Stimulated activated CD4-positive, alpha-beta T cell treated with anti-CD3 and anti-CD28 coated beads, TNF-alpha, amount 100 ng/mL, for 48 hours (primary cell): ENCODE measurements around the gene CWC25.
"Not testable (repeated sequence)": the region's sequence is repeated elsewhere in the genome, so short reads cannot be mapped to it uniquely, and the experiment has no call there.

ENCODE experiments used
- DNase-seq, 3 donors: peaks; one replicate each; pipeline ENCODE4 v3.0.0-alpha.2; 2020; ENCODE audit warnings: low read depth in 3 of 3

CWC25 gene

DNA sequence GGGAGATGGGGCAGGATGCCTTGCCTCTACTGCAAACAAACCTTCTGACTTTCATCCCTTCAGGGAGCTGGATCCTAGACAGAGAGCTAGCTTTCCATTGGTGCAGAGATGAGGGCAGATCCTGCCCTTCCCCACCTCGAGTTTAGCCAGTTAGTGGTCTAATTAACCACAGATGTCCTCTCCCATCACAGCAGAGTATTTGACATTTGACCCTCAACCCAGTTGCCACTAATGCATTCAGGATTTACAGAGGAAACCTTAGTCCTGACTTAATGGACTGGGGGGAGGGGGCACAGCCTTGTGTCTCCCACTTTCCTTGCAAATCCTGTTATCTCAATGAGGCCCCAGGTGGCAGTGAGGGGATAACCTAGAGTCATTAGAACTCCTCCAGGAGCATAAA is 35.9 kb downstream of the CWC25 start:
- DNase-seq, result no peak

DNA sequence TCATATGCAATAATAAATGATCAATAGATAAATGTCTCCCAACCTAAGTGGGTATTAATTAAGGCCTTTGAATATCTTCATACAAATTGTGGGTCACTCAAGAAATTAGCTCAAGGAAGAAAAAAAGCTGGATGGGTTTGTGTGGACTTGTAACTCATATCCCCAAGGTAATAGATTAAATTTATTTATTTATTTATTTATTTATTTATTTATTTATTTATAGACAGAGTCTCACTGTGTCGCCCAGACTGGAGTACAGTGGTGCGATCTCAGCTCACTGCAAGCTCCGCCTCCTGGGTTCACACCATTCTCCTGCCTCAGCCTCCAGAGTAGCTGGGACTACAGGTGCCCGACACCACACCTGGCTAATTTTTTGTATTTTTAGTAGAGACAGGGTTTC is 37.1 kb downstream of the CWC25 start:
- not testable (repeated sequence) for DNase-seq

DNA sequence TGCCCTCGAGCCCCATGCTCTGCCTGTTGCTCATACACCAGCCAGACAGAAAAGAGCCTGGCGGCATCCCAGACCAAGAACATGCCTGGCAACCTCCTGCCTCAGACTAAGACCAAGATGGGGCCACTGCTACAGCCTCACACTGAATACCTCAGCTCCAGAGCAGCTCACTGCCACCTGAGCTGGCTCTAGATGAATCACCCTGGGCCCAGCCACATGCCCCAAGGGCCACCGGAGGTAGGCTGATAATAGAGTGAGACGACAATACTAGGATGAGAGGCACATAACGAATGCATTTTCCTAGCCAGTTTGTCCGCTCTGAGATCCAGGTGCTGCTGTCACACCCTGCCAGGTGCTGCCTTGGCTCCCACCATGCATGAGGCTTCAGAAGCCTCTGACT is 38.7 kb downstream of the CWC25 start:
- DNase-seq, result no peak

DNA sequence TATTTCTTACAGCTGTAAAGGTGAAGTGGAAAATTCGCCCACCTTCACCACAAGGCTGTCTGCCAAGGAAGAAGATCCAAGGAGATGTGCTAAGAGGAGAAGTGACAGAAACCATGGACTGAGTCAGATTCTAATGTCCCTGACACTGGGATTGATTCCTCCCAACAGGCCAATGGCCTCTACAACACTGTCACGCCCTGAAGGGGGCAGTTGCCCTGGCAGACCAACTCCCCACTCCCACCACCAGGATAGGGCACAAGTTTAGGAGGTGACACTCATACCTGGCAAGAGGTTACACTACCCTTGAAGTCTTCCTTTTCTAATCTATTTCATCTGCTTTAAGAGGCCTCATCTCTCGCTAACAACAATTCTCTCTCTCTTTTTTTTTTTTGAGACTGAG is 41.9 kb downstream of the CWC25 start:
- no peak for DNase-seq

DNA sequence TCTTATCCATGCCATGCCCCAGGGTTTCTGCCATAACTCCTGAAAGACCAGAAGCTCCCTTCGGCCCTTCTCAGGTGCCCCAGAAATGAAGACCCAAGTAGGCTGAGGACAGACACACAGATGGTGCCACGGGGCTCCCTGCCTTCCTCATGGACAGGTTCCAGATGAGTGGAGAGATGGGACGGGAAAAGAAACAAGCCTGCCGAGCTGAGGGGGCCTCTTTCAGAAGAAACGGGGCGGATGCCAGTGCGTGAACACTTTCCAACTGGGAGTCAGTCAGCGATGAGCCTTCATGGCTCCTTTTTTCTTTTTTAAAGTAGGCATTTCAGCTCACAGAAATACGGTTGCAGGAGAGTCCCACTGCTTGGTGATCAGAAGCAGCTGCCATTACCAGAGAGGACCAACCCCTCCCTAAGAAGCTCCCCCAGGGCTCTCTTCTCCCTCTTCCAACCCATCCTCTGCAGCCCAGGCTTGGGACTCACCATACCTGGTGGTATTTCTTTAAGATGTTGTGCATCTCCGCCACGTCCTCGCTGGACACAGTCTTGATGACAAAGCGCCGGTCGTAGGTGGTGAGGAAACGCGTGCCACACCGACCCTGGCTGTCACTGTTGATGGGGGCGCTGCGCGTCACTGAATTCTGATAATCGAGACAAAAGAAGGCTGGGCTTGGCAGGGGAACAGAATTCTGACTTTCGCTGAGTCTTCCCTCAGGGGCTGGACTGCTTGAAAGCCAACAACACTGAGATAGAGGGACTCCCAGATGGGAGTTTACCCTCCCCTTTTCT is 45.0 kb downstream of the CWC25 start:
- DNase-seq, result no peak

DNA sequence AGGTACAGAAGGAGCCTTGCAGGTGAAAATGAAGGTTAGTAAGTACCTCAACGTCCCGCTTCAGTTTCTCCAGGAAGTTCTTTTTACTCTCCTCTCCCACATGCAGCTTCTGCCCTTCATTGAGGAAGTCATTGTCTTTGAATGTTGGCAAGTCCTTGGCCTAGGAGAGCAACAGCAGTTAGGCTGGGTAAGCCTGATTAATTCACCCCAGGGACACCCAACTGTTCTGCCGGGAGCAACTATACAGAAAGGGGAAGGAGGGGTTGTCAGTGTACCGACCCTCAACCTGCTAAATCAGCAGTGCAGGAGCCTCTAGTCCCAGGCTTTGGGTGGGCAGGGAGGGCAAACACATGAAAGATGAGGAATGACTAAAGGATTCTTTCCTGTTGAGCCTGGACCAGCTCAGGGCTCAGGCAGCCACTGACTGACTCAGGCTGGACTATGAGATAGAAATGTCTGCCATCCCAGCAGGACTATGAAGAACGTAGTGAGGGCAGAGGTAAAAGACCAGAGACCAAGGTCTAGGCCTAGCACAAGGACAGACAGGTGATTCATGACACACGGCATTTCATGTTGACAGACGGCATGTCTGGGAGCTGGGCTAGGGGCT is 47.4 kb downstream of the CWC25 start:
- no peak for DNase-seq

DNA sequence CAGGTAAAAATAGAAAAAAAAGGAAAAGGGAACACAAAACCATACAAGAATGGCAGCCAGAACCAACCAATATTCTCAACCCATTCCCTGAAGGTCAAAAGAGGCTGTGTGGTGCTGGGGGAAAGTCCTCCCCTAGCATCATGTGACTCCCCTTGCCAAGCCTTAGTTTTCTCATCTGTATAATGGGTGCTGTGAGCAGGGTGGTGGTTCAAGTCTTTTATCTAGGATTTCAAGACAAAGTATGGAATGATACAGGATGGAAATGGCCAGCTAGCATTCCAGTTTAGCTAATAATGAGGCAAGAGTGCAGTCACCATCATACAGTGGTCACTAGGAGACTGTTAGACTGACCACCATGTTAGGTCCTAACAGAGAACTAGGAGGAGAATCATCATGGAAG is 51.9 kb downstream of the CWC25 start:
- no peak for DNase-seq

DNA sequence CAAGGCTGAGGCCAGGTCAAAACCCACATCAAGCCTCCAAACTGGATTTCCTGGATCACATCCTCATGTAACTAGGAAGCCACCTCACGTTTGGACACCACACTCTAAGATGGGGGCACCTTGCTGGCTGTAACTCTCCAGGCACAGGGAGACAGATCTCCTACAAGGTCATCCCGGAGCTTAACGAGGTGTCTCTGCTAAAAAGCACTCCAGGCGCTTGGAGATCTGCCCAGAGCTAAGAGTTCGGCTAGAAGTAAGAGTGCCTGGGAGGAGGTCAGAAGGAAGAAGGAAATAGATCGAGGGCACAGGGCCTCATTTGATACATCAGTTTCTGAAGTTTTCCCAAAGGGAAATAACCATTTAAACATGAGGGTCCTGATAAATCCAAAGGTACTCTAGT is 56.7 kb downstream of the CWC25 start:
- DNase-seq, result no peak

DNA sequence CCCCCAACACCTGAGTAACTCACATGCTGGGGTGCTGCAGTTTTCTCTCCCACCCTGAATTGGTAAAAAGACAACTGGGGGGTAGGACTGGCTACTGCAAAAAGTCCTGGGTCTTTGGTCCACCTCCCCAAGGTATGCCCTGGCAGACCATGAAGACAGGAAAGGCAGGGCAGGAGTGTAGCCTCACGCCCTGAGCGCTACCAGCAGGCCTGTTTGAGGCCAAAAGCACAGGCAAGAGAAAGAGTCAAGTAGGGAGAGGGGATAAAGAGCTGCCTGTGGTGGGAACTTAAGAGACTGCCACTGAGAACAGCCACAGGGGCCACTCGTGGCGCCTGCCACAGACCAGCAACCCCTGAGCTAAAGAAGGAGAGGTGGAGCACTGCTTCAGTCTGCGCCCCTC is 58.8 kb downstream of the CWC25 start:
- DNase-seq, result no peak

DNA sequence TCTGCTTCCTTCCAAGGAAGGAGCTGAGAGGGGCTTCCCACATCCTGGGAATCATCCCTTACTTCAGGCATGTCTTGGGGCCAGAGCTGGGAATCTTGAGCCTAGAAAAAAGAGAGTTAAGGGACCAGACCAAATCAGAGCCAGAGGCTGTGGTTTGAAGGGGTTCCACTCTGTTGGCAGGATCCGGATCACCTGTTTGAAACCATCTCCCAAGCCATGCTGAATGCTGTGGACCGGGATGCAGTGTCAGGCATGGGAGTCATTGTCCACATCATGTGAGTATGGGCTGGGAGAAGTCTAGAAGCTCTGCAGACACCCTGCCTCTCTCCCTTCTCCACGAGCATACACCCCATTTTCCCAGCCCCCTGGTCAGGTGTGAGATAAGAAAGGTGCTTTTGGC is 62.9 kb downstream of the CWC25 start:
- no peak for DNase-seq

DNA sequence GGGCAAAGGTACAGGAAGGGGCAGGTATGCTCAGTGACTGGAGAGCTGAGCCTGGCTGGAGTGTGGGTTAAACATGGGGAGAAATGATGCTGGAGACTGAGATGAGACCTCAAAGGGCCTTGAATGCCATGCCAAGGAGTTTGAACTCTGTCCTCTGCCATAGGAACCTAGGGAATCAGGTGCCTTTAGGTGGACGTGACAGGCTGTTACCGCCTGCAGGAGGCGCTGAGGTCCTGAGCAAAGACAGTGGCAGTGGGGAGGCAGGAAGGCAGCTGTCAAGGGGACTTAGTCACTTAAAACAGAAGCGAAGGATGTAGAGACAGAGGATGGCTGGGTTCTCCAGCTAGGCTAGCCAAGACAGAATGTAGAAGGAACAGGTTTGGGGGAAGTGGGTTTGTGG is 63.5 kb downstream of the CWC25 start:
- peak in 1 of 3 donors; percentile 32 for DNase-seq

DNA sequence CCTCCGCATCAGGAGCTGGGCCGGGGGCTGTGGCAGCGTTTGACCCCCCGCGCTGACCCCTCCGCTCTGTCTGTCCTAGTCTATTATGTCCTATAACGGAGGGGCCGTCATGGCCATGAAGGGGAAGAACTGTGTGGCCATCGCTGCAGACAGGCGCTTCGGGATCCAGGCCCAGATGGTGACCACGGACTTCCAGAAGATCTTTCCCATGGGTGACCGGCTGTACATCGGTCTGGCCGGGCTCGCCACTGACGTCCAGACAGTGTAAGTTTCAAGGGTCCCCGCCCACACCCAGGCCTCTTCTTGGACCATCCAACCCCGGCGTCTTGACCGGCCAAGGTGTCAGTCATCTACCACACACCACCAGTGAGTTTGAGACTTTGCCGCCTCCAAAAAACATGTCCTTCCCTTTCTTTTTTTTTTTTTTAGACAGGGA is 72.0 kb downstream of the CWC25 start:
- DNase-seq, result no peak

DNA sequence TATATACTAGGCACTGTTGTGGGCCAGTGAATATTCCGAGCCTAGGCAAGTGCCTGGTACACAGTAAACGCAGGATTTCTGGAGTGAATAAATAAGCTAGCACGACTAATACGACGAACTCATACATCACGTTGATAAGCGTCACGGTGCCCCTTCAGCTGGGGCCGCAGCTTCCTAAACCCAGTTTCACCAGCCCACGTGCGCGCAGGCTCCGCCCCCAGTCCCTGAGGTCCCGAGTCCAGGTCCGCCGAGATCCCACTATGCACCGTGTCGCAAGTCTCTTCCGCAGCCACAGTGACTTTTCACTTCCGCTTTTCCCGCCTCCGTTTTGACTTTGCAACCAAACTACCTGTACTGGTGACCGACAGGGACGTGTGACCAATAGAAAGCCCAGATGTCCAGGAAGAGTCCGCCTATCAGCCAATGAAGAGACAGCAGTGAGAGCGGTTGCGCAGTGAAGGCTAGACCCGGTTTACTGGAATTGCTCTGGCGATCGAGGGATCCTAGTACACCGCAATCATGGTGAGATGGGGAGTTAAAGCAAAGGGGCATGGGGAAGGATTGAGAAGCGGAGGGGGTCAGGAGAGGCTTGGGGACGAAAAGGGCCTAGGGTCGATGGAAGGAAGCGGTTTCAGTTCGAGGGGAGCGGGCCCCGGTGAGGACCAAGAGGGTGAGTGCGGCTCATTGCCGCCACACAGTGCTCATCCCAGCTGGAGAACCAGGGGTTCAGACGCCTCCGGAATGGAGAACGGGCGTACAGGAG is 72.6 kb downstream of the CWC25 start, which contains the start of gene PSMB3:
Gene PSMB3 (plus strand): TSS at position 434 of the 763 bp plus-strand sequence. CDS start 86 bp downstream, at position 520.
- peak; percentile 94 to 98 (median 96) for DNase-seq

DNA sequence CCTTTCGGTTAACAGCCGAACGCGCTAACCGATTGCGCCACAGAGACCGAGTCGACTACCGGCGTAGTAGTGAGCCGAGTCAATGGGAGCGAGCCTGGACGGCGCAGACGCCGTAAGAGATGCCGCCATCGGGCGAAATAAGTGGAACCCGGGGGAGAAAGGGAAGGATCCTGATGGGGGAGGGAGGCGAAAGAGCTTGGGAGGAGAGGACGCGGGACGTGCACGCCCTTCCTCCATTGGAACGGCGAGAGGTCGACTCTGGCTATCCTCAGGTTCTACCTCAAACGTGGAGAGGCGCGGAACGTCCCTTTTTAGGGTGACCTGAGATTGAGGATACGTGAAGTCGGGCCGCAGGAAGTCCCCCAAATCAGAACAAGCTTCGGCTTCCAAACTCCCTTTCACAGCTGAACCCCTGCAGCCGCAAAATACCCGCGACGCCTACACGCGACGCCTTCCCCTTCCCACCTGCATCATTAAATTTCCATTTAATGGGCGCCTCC is 73.3 kb downstream of the CWC25 start:
- DNase-seq, result peak; percentile 75 to 83 (median 76)

DNA sequence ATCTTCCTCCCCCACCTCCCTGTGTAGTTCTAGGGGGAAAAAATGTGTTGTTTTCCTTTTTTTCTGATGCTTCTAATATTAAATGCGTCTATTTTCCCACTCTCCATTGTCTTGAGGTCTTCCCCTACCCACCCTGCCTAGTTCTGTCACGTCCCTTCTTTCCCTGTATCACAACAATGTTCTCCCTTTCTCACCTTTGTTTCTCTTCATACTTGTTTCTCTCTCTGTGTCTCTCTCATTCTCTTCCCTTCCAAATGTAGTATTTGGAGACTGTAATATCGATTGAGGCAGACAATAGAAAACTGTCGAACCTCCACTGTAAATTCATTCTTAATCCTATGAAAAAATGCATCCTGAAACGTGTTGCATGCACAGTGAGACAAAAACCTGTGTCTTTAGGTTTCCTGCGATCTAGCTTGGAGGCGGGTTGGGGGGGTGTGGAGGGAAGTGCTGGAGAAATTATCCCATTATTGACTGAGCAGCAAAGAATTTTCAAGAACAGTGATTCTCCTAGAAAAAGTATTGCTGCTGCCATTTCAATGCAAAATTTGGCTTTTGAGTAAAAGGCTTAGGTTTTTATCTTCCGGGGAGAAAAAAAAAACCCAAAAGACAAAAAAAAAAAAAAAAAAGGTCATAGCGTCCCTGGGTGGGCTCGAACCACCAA is 73.8 kb downstream of the CWC25 start:
- DNase-seq, result no peak
